HepG2 (cell line): ENCODE results near the gene SEPTIN5. TPM values are rescaled to one million over a fixed set of nuclear protein-coding genes. Genes with fewer than 3 reads are reported as not detected.

Experiments
- ATAC-seq: fragments of 200-7000 bp; cut with Tn5 transposase; 3 replicates; pipeline ENCODE4 v1.9.1; 2020; ENCODE audit warnings: mild to moderate bottlenecking, moderate library complexity
- BruUV-seq: library from RNA; stranded (reverse); fragments of 400-500 nt; replicated peaks from 2 replicates; lab custom pipeline; 2021; lab: Mats Ljungman, UMichigan
- CTCF ChIA-PET: fragments of 300-600 bp; formaldehyde crosslinking; extraction: SDS; loops from one replicate; lab custom pipeline; 2021; ENCODE audit warnings: low total read pairs, inconsistent platforms, low intra/inter-chr PET ratio; lab: Yijun Ruan, JAX
- POLR2A ChIA-PET: fragments of 350-600 bp; sonication (Branson Sonifier 250); formaldehyde crosslinking; loops from one replicate; lab custom pipeline; 2020; ENCODE audit warnings: antibody characterized with exemption, inconsistent platforms; lab: Yijun Ruan, JAX
- DNase-seq: peaks from one replicate; pipeline ENCODE4 v3.0.0-alpha.2; 2015; ENCODE audit warnings: low spot score
- FAIRE-seq: peaks from 3 replicates; lab custom pipeline; 2011; peaks lifted over from hg19 to GRCh38; lab: Jason Lieb, UNC
- H2AFZ ChIP-seq: one replicate; pipeline ENCODE4 v1.6.1; 2011; ENCODE audit warnings: low read length, inconsistent platforms
- H3K27ac ChIP-seq: fragments of 300-600 bp; 3 replicates; pipeline ENCODE4 v1.8.0; 2011; ENCODE audit warnings: mixed run types, mild to moderate bottlenecking, mixed read lengths, low read length, inconsistent platforms; ENCODE audit not compliant: insufficient read depth; ENCODE audit errors: extremely low read length
- H3K27me3 ChIP-seq, 2 experiments: fragments of 200-600 bp in 1 of 2; 2 replicates in 1 of 2; 3 replicates in 1 of 2; pipeline versions ENCODE4 v1.6.0 to v1.8.0; 2011; ENCODE audit warnings: low read length in 2 of 2, mild to moderate bottlenecking in 2 of 2, moderate library complexity in 2 of 2, inconsistent platforms in 1 of 2; ENCODE audit not compliant: insufficient read depth in 2 of 2, control insufficient read depth in 1 of 2
- H3K36me3 ChIP-seq, 2 experiments: fragments of 200-600 bp in 1 of 2; replicated peaks in 1 of 2; 2 replicates in 1 of 2; 3 replicates in 1 of 2; pipeline versions ENCODE4 v1.5.1 to v1.8.0; 2011; ENCODE audit warnings: low read length in 2 of 2, inconsistent platforms in 1 of 2; ENCODE audit not compliant: insufficient read depth in 2 of 2, control insufficient read depth in 1 of 2
- H3K4me1 ChIP-seq: 2 replicates; pipeline ENCODE4 v1.5.1; 2012; ENCODE audit warnings: low read length, inconsistent platforms; ENCODE audit not compliant: insufficient read depth
- H3K4me2 ChIP-seq: 2 replicates; pipeline ENCODE4 v1.6.0; 2011; ENCODE audit warnings: low read depth, low read length, inconsistent platforms
- H3K4me3 ChIP-seq, 3 experiments: fragments of 200-600 bp in 1 of 3; sonication (generic), shearing (Covaris generic) in 1 of 3; replicated peaks in 1 of 3; 2 replicates each; pipeline ENCODE4 v1.5.1; 2011 to 2016; ENCODE audit warnings: low read length in 3 of 3, inconsistent platforms in 2 of 3, low read depth in 2 of 3, mild to moderate bottlenecking in 2 of 3, control low read depth in 1 of 3, mixed read lengths in 1 of 3; ENCODE audit not compliant: insufficient read depth in 1 of 3
- H3K79me2 ChIP-seq: one replicate; pipeline ENCODE4 v1.6.1; 2011; ENCODE audit warnings: low read length, inconsistent platforms; ENCODE audit not compliant: insufficient read depth
- H3K9ac ChIP-seq: 2 replicates; pipeline ENCODE4 v1.6.0; 2011; ENCODE audit warnings: mild to moderate bottlenecking, low read depth, low read length, inconsistent platforms; ENCODE audit not compliant: insufficient read depth
- H3K9me3 ChIP-seq: 2 replicates; pipeline ENCODE4 v1.5.1; 2012; ENCODE audit warnings: mild to moderate bottlenecking, low read length
- H4K20me1 ChIP-seq: 2 replicates; pipeline ENCODE4 v1.6.0; 2011; ENCODE audit warnings: inconsistent platforms, mild to moderate bottlenecking, low read length, moderate library complexity; ENCODE audit not compliant: insufficient read depth
- FIP1L1 ChIP-seq: fragments of 200-400 bp; formaldehyde crosslinking; IDR thresholded peaks from 2 replicates; pipeline ENCODE4 v1.6.1; 2018; ENCODE audit warnings: low read depth, mild to moderate bottlenecking, low read length, moderate library complexity, borderline replicate concordance; ENCODE audit not compliant: insufficient read depth
- PHF5A ChIP-seq: IDR thresholded peaks from one replicate; pipeline ENCODE4 v1.6.1; 2018; ENCODE audit warnings: low read depth, missing genetic modification reagents; ENCODE audit not compliant: unreplicated experiment
- SMC3 ChIP-seq: IDR thresholded peaks from 2 replicates; pipeline ENCODE4 v1.6.1; 2011; ENCODE audit warnings: low read length, improper control_type of control experiment
- ZFAT ChIP-seq: sonication (generic); formaldehyde crosslinking; conservative IDR thresholded peaks from 2 replicates; pipeline ENCODE4 v1.8.1; 2023; ENCODE audit warnings: missing genetic modification reagents, inconsistent platforms
- WGBS: methylation state at CpG from one replicate; pipeline ENCODE4 v1.1.6; 2017; ENCODE audit warnings: low lambda C conversion rate; 5-methylcytosine and 5-hydroxymethylcytosine counted together
- in situ Hi-C: cut with HindIII; loops from 2 replicates; pipeline ENCODE4 v1.10.0; 2017; ENCODE audit warnings: low pct_unique_long_range_greater_than_20kb; ENCODE audit not compliant: extremely low pct_ligation_motif_present
- intact Hi-C: fragments of 100-400 bp; cut with micrococcal nuclease; formaldehyde crosslinking; loops from one replicate; pipeline ENCODE4 v1.10.0; 2022; ENCODE audit not compliant: unreplicated experiment
- polyA plus RNA-seq, 8 experiments: library from polyadenylated mRNA; depleted of rRNA in 3 of 8; stranded (reverse) in 7 of 8; unstranded in 1 of 8; fragments of >200 nt; fragmentation: Illumina TruSeq in 4 of 8; extraction: Trizol in 4 of 8; gene quantifications; 2 replicates each; pipeline versions ENCODE4 v1.2.1 to v1.2.3, GENCODE V29; 2011 to 2016; ENCODE audit warnings: low read depth in 4 of 8, missing spikeins in 1 of 8, mixed read lengths in 1 of 8; ENCODE audit not compliant: insufficient read depth in 1 of 8
- total RNA-seq, 5 experiments: library from RNA; depleted of rRNA; stranded (reverse); fragments of >200 nt; fragmentation: Illumina TruSeq; extraction: Trizol; gene quantifications; 2 replicates each; pipeline ENCODE4 v1.2.3, GENCODE V29; 2016; ENCODE audit warnings: low read depth in 1 of 5
- TF ChIP-seq, protein P1 (sequence below): IDR thresholded peaks from 2 replicates; pipeline ENCODE4 v1.6.1; 2016; ENCODE audit warnings: missing compliant biosample characterization, missing genetic modification reagents, borderline replicate concordance

SEPTIN5 gene
- total and polyA plus RNA-seq, 2 of the 13 experiments (the other 11 are each of a cell fraction or from before 2014, with no cell fraction given), result 0.33 TPM; not detected in 1

- no peak for FAIRE-seq
- Histone ChIP-seq H4K20me1 (no peaks in the 10 kb centered on the region; the same call in 1 of the 2 replicates), H3K4me3 (no peak overlapping the region)
- in situ Hi-C loops, result loop anchor here (10.0 kb wide), 1 partner anchor 164 kb away; no protein-coding TSS in a partner anchor
- TF ChIP-seq ZFAT (CRISPR knock-in tag), result no peak
- no peak for TF ChIP-seq PHF5A (CRISPR knock-in tag)
- TF ChIP-seq FIP1L1, result no peak
- TF ChIP-seq, protein P1, sequence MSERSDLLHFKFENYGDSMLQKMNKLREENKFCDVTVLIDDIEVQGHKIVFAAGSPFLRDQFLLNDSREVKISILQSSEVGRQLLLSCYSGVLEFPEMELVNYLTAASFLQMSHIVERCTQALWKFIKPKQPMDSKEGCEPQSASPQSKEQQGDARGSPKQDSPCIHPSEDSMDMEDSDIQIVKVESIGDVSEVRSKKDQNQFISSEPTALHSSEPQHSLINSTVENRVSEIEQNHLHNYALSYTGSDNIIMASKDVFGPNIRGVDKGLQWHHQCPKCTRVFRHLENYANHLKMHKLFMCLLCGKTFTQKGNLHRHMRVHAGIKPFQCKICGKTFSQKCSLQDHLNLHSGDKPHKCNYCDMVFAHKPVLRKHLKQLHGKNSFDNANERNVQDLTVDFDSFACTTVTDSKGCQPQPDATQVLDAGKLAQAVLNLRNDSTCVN, result no peak
- no peak for TF ChIP-seq SMC3
- TF ChIP-seq, all 625 proteins: peak for 0
- Histone ChIP-seq H3K4me1 (0 out of 2 replicates have a peak, but pooled peaks cover 9% of the 10 kb centered on the region), H3K36me3 (no peaks in the 10 kb centered on the region), H3K27me3 (peaks cover 29 to 97% of the 10 kb centered on the region in 2 experiments), H3K79me2 (no peaks in the 10 kb centered on the region), H3K9ac (no peak overlapping the region), H3K27ac (no peak overlapping the region), H3K4me2 (no peak overlapping the region), H2AFZ (no peak overlapping the region), H3K9me3 (no peaks in the 10 kb centered on the region)
- DNase-seq (no peak), ATAC-seq (no peak)
- BruUV-seq, result no TSS peak
- POLR2A ChIA-PET, result no interaction called here
- intact Hi-C loops, result no loop called here
- CTCF ChIA-PET, result no interaction called here
- 11% methylated on average over 12 of the region's 27 CpGs for WGBS
Measured at GRCh38 chr22:19750507-19751490, 36.5 kb downstream of the SEPTIN5 start.
